Activated T-helper 17 cell treated with anti-CD3 and anti-CD28 coated beads, Interleukin-2, amount 50 U/mL, for 72 hours (primary cell): ENCODE results near the gene FLNC. TPM values are rescaled to one million over a fixed set of nuclear protein-coding genes. Genes with fewer than 3 reads are reported as not detected.

Experiments used
- ATAC-seq: fragments of 150-1000 bp; cut with Tn5 transposase; replicated peaks from 2 replicates; pipeline ENCODE4 v1.10.0; 2021; ENCODE audit warnings: mild to moderate bottlenecking, moderate library complexity
- H3K27ac Mint-ChIP-seq: one replicate; pipeline ENCODE4 v1.8.0; 2022; ENCODE audit warnings: mixed read lengths
- H3K27me3 Mint-ChIP-seq: one replicate; pipeline ENCODE4 v1.8.0; 2022; ENCODE audit warnings: mixed read lengths
- H3K36me3 Mint-ChIP-seq: one replicate; pipeline ENCODE4 v1.8.0; 2022; ENCODE audit warnings: low read depth, mild to moderate bottlenecking, mixed read lengths
- H3K4me1 Mint-ChIP-seq: one replicate; pipeline ENCODE4 v1.8.0; 2022; ENCODE audit warnings: mixed read lengths
- H3K4me3 Mint-ChIP-seq: one replicate; pipeline ENCODE4 v1.8.0; 2022; ENCODE audit warnings: mild to moderate bottlenecking, mixed read lengths
- H3K9me3 Mint-ChIP-seq: one replicate; pipeline ENCODE4 v1.8.0; 2022; ENCODE audit warnings: mixed read lengths
- total RNA-seq, 2 donors: library from RNA; stranded (reverse); gene quantifications; one replicate each; pipeline ENCODE4 v1.2.3, GENCODE V29; 2022

Gene FLNC
- total RNA-seq, 2 donors from 2014 or later: 0.02 to 0.05 TPM

DNA sequence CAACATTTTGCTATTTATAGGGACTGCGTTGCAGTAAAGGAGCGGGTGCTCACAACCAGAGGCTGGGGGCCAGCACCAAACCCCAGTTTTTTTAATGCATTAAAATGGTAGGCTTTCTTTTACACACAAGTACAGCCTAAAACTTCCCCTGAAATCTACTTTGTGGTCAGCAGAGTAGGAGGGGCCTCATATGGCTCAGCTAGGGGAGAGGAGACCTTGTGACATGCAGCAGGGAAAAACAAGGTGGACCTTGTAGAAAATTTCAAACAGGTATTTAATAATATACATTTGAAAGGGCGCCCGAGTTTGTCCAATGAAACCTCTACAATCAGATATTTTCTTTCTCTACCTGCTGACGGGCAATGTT is 37.0 kb upstream of the FLNC start:
- no peak overlapping the region for H3K27ac Mint-ChIP-seq
- H3K27me3 Mint-ChIP-seq: no peaks in the 10 kb centered on the region
- H3K4me1 Mint-ChIP-seq: peaks cover 3% of the 10 kb centered on the region
- H3K36me3 Mint-ChIP-seq: peaks cover 7% of the 10 kb centered on the region
- no peak for ATAC-seq
- H3K9me3 Mint-ChIP-seq: no peaks in the 10 kb centered on the region
- H3K4me3 Mint-ChIP-seq: no peak overlapping the region

DNA sequence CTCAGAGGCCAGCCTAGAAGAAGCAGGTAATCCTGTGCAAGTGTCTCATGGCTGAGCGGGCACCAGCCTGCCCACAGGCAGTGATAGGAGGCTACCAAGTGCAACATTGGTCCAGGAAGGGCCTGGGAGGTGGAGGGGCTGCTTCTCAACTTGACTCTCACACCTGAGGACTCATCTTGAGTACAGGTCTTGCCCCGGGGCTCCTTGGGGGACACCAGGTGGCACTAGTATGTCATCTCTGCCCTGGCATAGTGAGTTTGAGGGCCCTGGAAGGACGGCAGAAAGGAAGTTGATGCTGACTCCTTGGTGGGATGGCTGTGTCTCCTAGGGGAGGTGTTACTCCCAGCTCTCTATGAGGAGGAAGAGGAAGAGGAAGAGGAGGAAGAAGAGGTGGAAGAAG is 36.2 kb upstream of the FLNC start:
- H3K4me1 Mint-ChIP-seq: peaks cover 3% of the 10 kb centered on the region
- peaks cover 7% of the 10 kb centered on the region for H3K36me3 Mint-ChIP-seq
- no peak overlapping the region for H3K4me3 Mint-ChIP-seq
- H3K27ac Mint-ChIP-seq: no peak overlapping the region
- no peak for ATAC-seq
- H3K9me3 Mint-ChIP-seq: no peaks in the 10 kb centered on the region
- no peaks in the 10 kb centered on the region for H3K27me3 Mint-ChIP-seq

DNA sequence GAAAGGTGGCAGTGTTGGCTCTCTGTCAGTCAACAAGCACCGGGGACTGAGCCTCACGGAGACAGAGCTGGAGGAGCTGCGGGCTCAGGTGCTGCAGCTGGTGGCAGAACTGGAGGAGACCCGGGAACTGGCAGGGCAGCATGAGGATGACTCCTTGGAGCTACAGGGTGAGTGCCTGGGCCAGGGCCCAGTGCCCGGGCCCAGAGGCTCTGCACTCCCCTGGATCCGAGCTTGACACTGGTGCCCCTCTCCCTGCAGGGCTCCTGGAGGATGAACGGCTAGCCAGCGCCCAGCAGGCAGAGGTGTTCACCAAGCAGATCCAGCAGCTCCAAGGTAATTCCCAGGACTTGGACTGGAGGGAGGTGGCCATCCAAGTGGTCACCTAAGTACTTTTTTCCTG is 35.8 kb upstream of the FLNC start:
- H3K27ac Mint-ChIP-seq: no peak overlapping the region
- no peak overlapping the region for H3K4me3 Mint-ChIP-seq
- no peak for ATAC-seq
- H3K27me3 Mint-ChIP-seq: no peaks in the 10 kb centered on the region
- H3K36me3 Mint-ChIP-seq: peaks cover 7% of the 10 kb centered on the region
- H3K9me3 Mint-ChIP-seq: no peaks in the 10 kb centered on the region
- peaks cover 3% of the 10 kb centered on the region for H3K4me1 Mint-ChIP-seq

DNA sequence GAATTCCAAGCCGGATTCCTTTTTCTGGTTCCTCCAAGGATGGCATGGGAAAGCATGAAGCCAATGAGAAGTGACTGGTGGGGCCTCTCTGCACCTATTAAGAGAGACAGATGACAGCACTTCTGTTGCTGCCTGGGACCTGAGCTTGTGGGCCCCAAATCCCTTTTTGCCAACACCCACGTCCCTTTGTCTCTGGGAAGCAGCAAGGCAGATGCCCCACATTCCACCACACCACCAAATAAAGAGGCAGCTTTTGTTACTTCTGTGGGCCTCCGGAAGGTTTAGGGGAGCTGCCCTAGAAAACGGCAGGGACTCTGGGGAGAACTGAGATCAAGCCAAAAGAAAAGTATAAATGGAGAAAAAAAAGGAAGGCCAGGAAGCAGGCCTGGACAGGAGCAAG is 35.1 kb upstream of the FLNC start:
- no peaks in the 10 kb centered on the region for H3K9me3 Mint-ChIP-seq
- H3K27me3 Mint-ChIP-seq: no peaks in the 10 kb centered on the region
- no peak overlapping the region for H3K27ac Mint-ChIP-seq
- ATAC-seq: no peak
- H3K36me3 Mint-ChIP-seq: peaks cover 7% of the 10 kb centered on the region
- peaks cover 3% of the 10 kb centered on the region for H3K4me1 Mint-ChIP-seq
- no peak overlapping the region for H3K4me3 Mint-ChIP-seq

DNA sequence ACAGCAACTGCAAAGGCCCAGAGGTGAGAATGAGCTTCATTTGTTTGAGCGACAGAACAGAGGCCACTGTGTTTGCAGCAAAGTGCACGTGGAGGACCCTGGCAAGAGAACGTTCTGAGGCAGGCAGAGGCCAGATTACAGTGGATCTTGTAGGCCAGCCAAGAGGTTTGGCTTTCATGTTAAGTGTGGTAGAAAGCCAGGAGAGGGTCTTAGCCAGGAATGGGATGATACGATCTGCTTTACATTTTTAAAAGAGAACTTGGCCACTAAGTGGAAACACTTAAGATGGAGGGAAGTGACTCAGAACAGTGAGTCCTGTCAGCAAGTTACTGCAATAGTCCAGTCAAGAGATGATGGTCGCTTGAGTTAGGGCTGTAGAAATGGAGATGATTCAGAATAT is 33.9 kb upstream of the FLNC start:
- no peak overlapping the region for H3K27ac Mint-ChIP-seq
- no peaks in the 10 kb centered on the region for H3K27me3 Mint-ChIP-seq
- no peaks in the 10 kb centered on the region for H3K4me1 Mint-ChIP-seq
- no peaks in the 10 kb centered on the region for H3K9me3 Mint-ChIP-seq
- no peak for ATAC-seq
- peaks cover 10% of the 10 kb centered on the region for H3K36me3 Mint-ChIP-seq
- H3K4me3 Mint-ChIP-seq: no peak overlapping the region

DNA sequence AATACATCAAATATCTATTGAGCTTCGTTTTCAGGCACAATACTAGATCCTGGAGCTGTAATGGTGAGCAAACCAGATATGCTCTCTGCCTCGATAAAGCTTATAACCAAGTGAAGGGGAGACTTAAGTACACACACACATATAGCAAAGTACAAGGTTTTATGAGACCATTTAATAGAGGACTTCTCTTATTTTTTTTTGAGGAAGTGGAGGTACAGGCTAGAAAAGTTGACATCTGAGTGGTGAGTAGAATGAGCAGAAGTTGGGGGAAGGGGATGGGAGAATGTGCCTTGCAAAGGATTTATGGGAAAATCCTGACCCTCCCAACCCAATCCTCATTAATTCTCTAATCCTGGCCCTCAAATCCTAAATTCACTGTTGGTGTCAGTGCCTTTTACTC is 30.8 kb upstream of the FLNC start:
- Mint-ChIP-seq H3K27me3 (no peaks in the 10 kb centered on the region), H3K36me3 (peaks cover 13% of the 10 kb centered on the region), H3K4me3 (no peak overlapping the region), H3K27ac (no peak overlapping the region), H3K9me3 (no peaks in the 10 kb centered on the region), H3K4me1 (no peaks in the 10 kb centered on the region)
- ATAC-seq: no peak

DNA sequence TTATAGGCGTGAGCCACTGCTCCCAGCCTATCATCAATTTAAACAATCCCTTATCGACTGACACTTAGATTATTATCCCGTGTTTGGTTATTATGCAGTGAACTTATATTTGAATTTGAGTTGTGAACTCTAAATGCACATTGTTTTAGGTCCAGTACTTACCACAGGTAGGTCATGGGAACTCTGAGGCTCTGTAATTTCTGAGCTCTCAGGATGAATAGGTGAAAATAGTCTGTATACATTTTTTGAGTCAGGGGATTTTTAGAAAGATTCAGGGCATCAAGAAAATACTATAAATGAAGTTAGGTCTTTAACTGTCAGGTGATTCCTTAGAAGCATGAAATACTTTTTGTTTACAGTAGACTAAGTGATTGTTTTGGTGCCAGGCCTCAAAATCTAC is 29.6 kb upstream of the FLNC start:
- Mint-ChIP-seq H3K4me1 (no peaks in the 10 kb centered on the region), H3K27ac (no peak overlapping the region), H3K27me3 (no peaks in the 10 kb centered on the region), H3K4me3 (no peak overlapping the region), H3K9me3 (no peaks in the 10 kb centered on the region), H3K36me3 (peaks cover 13% of the 10 kb centered on the region)
- ATAC-seq: peak; percentile 48

DNA sequence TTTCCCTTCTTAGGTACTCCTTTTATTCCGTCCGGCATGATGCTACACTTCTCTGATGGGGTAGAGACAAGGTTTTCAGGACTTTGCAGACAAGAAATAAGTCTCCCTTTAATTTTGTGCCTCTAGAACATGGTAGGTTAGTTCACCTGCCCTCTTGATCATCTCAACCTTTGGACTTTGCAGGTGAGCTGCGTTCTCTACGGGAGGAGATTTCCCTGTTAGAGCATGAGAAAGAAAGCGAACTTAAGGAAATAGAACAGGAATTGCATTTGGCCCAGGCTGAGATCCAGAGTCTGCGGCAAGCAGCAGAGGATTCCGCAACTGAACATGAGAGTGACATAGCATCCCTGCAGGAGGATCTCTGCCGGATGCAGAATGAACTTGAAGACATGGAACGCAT is 29.2 kb upstream of the FLNC start:
- no peaks in the 10 kb centered on the region for H3K4me1 Mint-ChIP-seq
- peaks cover 13% of the 10 kb centered on the region for H3K36me3 Mint-ChIP-seq
- ATAC-seq: no peak
- no peak overlapping the region for H3K4me3 Mint-ChIP-seq
- no peaks in the 10 kb centered on the region for H3K9me3 Mint-ChIP-seq
- H3K27ac Mint-ChIP-seq: no peak overlapping the region
- H3K27me3 Mint-ChIP-seq: no peaks in the 10 kb centered on the region

DNA sequence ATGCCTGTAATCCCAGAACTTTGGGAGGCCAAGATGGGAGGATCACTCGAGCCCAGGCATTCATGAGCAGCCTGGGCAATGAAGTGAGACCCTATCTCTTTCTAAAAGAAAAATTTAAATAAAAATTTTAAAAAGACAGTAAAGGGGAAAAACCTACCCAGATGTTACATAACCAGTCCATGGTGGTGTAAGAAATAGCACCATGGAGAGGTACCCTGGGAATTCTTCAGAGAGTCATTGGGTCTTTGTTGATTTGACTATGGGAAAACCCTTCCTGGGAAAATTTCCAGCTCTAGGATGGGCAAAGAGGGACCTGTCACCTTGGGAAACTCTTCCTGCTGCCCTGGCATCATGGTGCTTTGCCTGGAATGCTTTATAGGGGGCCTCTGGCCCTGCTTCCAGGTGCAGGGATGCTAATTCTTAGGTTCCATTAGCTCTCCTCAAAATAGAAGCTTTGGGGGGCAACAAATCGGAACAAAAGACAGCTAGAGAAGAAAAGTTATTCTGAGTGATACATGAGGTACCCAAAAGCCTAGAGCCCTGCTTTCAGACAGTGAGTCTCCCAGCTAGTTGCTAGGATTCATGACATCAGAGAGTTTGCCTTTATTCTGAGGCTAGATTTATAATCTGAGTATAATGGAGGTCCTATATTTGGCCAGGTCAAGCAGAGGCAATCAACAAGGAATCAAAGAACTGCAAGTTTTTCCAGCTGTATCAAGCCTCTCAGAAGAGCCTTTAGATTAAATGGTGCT is 28.4 kb upstream of the FLNC start:
- no peak overlapping the region for H3K27ac Mint-ChIP-seq
- ATAC-seq: no peak
- peaks cover 13% of the 10 kb centered on the region for H3K36me3 Mint-ChIP-seq
- no peak overlapping the region for H3K4me3 Mint-ChIP-seq
- H3K4me1 Mint-ChIP-seq: no peaks in the 10 kb centered on the region
- H3K27me3 Mint-ChIP-seq: no peaks in the 10 kb centered on the region
- no peaks in the 10 kb centered on the region for H3K9me3 Mint-ChIP-seq

DNA sequence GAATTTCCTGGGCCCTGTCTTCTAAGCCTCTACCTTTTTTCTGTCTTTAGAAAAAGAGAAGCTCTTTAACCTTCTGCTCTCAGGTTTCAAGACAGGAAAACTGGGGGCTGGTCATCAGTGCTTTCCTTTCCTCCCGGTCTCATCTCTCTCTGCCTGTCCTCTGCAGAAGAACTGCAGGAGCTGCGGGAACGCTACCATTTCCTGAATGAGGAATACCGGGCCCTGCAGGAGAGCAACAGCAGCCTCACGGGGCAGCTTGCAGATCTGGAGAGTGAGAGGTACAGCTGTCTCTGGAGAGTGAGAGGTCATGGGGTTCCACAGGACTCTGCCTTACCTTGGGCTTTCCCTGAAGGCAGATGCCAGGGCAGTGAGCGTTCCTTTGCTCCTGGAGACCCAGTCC is 25.7 kb upstream of the FLNC start:
- Mint-ChIP-seq H3K27ac (no peak overlapping the region), H3K27me3 (no peaks in the 10 kb centered on the region), H3K4me1 (no peaks in the 10 kb centered on the region), H3K9me3 (no peaks in the 10 kb centered on the region), H3K36me3 (peaks cover 6% of the 10 kb centered on the region), H3K4me3 (no peak overlapping the region)
- ATAC-seq: no peak

DNA sequence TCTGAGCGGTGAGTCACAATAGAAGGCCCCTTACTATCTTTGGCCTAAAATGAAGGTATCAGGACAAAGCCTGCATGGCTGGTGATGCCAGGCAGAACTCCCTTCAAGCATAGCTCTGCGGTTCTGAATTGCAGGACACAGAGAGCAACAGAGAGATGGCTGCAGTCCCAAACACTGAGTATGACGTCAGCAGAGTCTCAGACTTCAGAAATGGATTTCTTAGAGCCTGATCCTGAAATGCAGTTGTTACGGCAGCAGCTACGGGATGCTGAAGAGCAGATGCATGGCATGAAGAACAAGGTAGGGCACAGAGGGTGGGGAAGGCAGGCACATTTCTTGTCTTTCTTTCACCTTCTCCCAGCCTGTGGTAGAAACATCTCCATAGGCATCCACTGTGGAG is 25.0 kb upstream of the FLNC start:
- peaks cover 6% of the 10 kb centered on the region for H3K36me3 Mint-ChIP-seq
- no peak for ATAC-seq
- no peak overlapping the region for H3K4me3 Mint-ChIP-seq
- H3K4me1 Mint-ChIP-seq: no peaks in the 10 kb centered on the region
- no peak overlapping the region for H3K27ac Mint-ChIP-seq
- no peaks in the 10 kb centered on the region for H3K27me3 Mint-ChIP-seq
- H3K9me3 Mint-ChIP-seq: no peaks in the 10 kb centered on the region

DNA sequence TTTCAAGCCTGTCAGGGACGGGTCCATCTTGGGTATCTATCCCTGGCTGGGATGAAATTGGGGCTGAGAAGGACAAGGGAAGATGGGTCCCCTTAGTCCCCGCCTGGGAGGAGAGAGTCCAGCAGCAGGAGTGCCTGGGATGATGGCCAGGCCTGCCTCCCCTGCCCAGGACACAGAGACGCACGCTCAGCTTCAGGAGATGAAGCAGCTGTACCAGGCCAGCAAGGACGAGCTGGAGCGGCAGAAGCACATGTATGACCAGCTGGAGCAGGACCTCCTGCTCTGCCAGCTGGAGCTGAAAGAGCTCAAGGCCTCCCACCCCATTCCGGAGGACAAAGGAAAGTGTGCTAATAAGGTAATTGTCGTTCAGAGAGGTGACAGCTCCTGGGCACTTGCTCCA is 23.0 kb upstream of the FLNC start:
- Mint-ChIP-seq H3K9me3 (no peaks in the 10 kb centered on the region), H3K36me3 (no peaks in the 10 kb centered on the region), H3K4me3 (no peak overlapping the region), H3K27me3 (no peaks in the 10 kb centered on the region), H3K27ac (no peak overlapping the region), H3K4me1 (no peaks in the 10 kb centered on the region)
- ATAC-seq: no peak

DNA sequence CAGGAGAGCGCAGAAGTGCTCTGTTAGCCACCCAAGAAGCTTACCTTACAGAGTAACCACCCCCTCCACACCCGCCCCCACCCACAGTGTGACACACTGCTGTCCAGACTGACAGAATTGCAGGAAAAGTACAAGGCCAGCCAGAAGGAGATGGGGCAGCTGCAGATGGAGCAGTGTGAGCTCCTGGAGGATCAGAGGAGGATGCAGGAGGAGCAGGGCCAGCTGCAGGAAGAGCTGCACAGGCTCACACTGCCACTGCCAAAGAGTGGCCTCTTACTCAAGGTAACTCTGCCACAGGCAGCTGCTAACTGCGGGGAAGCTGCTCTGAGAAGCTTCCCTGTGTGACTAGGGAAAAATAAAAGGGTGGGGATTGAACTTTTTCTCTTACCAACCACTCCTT is 20.8 kb upstream of the FLNC start:
- Mint-ChIP-seq H3K27me3 (no peaks in the 10 kb centered on the region), H3K4me3 (no peak overlapping the region), H3K4me1 (no peaks in the 10 kb centered on the region), H3K36me3 (no peaks in the 10 kb centered on the region), H3K9me3 (no peaks in the 10 kb centered on the region), H3K27ac (no peak overlapping the region)
- ATAC-seq: no peak

DNA sequence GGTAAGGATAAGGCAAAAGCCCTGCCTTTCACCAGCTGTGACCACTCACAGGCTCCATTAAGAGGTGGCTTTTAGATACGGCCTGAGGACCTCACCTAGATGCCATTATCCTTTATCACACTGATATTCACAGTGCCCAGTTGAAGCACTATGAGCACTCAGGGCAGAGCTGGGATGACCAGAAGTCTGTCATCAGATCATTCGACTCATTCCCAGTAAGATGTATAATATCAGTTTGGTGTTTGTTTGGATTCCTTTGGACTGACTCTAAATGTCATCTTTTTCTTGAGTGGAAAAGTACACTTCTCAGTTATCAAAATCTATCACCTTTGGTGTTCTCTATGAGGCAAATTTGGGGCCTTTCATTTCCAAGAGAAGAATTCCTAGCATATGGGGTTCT is 19.7 kb upstream of the FLNC start:
- no peaks in the 10 kb centered on the region for H3K36me3 Mint-ChIP-seq
- H3K4me3 Mint-ChIP-seq: no peak overlapping the region
- H3K9me3 Mint-ChIP-seq: no peaks in the 10 kb centered on the region
- ATAC-seq: no peak
- no peaks in the 10 kb centered on the region for H3K27me3 Mint-ChIP-seq
- no peaks in the 10 kb centered on the region for H3K4me1 Mint-ChIP-seq
- no peak overlapping the region for H3K27ac Mint-ChIP-seq

DNA sequence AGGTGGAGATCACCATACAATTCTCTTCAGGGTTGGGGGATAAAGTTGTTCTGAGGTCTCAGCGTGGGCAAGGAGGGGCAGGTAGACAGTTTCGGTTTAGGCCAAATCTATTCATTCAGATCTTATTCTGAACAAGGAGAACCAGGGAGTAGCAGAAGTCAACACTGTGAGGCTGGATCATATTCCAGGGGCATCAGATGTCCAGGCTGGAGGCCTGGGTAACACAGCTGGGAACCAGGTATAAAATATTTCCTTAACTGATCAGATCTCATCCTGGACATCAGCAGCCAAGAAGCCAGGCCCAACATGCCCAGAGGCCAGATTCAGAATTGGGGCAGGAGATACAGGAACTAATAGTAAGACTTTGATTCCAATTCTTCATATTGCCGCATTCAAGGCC is 19.2 kb upstream of the FLNC start:
- Mint-ChIP-seq H3K4me3 (no peak overlapping the region), H3K36me3 (no peaks in the 10 kb centered on the region), H3K4me1 (no peaks in the 10 kb centered on the region), H3K27me3 (no peaks in the 10 kb centered on the region), H3K9me3 (no peaks in the 10 kb centered on the region), H3K27ac (no peak overlapping the region)
- ATAC-seq: no peak
